WERI-Rb-1 (cell line): Measurements from ENCODE around the gene C5orf46.

ENCODE experiments used
- DNase-seq: peaks from one replicate; pipeline ENCODE4 v3.0.0-alpha.2; 2020
- H3K27ac ChIP-seq: fragments of 250-450 bp; sonication (Bioruptor Pico); 2 replicates; pipeline ENCODE4 v1.5.1; 2020; ENCODE audit warnings: mild to moderate bottlenecking, moderate library complexity
- H3K27me3 ChIP-seq: fragments of 250-450 bp; sonication (Bioruptor Pico); 2 replicates; pipeline ENCODE4 v1.5.1; 2021; ENCODE audit warnings: mild to moderate bottlenecking, low read depth, moderate library complexity; ENCODE audit not compliant: insufficient read depth, severe bottlenecking
- H3K36me3 ChIP-seq: fragments of 250-450 bp; sonication (Bioruptor Pico); 2 replicates; pipeline ENCODE4 v1.5.1; 2020; ENCODE audit warnings: mild to moderate bottlenecking, moderate library complexity
- H3K4me3 ChIP-seq: 2 replicates; pipeline ENCODE4 v1.5.1; 2011; ENCODE audit warnings: low read depth, mild to moderate bottlenecking, control low read depth, low read length
- H3K9me3 ChIP-seq: fragments of 250-450 bp; sonication (Bioruptor Pico); 2 replicates; pipeline ENCODE4 v1.5.1; 2021; ENCODE audit warnings: mild to moderate bottlenecking, moderate library complexity; ENCODE audit not compliant: severe bottlenecking
- TF ChIP-seq, protein P1 (sequence below): IDR thresholded peaks from 2 replicates; pipeline ENCODE4 v1.5.1; 2011; ENCODE audit warnings: low read depth, mild to moderate bottlenecking, control low read depth, inconsistent platforms, low read length

C5orf46 gene

DNA sequence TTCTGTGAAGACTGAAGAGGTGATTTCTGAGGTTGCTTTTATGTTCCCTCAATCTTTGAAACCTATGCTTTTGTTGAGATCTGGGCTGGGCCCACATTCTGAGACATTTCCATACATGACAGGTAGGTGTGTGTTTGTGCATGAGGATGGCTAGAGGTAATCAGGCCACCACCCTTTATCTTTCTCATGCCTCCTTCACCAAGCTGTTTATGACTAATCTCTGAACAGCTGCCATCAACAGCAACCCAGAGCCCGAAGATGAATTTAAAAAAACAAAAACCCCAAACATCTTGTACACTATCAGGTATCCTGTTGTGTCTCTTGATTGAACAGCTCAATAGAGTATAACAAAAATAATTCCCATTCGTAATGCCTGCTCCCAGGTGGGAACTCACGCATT lies 12.6 kb upstream of the C5orf46 start:
- no peaks in the 10 kb centered on the region for H3K27me3 ChIP-seq
- TF ChIP-seq, protein P1, sequence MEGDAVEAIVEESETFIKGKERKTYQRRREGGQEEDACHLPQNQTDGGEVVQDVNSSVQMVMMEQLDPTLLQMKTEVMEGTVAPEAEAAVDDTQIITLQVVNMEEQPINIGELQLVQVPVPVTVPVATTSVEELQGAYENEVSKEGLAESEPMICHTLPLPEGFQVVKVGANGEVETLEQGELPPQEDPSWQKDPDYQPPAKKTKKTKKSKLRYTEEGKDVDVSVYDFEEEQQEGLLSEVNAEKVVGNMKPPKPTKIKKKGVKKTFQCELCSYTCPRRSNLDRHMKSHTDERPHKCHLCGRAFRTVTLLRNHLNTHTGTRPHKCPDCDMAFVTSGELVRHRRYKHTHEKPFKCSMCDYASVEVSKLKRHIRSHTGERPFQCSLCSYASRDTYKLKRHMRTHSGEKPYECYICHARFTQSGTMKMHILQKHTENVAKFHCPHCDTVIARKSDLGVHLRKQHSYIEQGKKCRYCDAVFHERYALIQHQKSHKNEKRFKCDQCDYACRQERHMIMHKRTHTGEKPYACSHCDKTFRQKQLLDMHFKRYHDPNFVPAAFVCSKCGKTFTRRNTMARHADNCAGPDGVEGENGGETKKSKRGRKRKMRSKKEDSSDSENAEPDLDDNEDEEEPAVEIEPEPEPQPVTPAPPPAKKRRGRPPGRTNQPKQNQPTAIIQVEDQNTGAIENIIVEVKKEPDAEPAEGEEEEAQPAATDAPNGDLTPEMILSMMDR = no peak
- H3K9me3 ChIP-seq = no peaks in the 10 kb centered on the region
- H3K27ac ChIP-seq = no peak overlapping the region
- H3K36me3 ChIP-seq = no peaks in the 10 kb centered on the region
- H3K4me3 ChIP-seq = no peak overlapping the region
- no peak for DNase-seq

DNA sequence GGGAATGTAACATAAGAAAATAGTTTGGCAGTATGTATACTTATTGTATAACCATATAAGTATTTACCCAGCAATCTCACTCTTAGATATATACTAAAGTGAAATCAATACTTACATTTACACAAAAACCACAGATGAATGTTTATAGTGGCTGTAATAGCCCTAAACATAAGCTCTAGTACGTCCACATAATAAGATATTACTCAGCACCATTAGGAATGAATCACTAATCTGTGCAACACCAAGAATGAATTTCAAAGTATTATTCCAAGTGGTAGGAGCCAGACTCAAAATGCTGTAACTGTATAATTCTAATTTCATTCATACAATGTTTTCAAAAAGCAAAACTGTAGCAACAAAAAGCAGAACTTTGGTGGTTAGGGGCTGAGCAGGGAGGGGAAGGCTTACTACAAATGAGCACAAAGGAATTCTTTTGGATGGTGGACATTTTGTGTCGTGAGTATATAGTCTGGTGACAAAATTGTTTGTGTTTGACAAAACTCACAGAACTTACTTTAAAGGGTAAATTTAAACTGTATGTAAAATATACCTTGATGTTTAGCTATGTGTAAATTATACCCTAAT lies 11.9 kb upstream of the C5orf46 start:
- no peak for DNase-seq
- TF ChIP-seq, protein P1 = no peak
- Histone ChIP-seq H3K36me3 (no peaks in the 10 kb centered on the region), H3K4me3 (no peak overlapping the region), H3K27ac (no peak overlapping the region), H3K9me3 (no peaks in the 10 kb centered on the region), H3K27me3 (no peaks in the 10 kb centered on the region)

DNA sequence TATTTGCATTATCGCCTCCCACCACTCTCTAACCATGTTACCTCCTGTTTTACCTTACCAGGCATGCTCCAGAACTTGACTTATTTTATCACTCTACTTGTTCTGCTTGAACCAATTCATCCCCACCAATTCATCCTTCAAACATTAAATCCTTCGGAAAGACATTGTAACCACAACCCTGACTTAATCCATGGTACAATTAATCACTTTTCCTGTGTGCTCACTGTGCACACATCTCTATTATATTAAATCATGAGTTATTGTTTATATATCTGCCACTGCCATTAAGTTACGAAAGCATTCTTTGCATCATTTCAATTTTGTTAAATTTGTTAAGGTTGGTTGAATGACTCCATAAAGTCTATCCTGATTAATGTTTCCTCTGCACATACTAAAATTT lies 7.4 kb upstream of the C5orf46 start:
- Histone ChIP-seq H3K27ac (no peak overlapping the region), H3K27me3 (no peaks in the 10 kb centered on the region), H3K9me3 (no peaks in the 10 kb centered on the region), H3K36me3 (no peaks in the 10 kb centered on the region), H3K4me3 (no peak overlapping the region)
- DNase-seq = no peak
- TF ChIP-seq, protein P1 = no peak

DNA sequence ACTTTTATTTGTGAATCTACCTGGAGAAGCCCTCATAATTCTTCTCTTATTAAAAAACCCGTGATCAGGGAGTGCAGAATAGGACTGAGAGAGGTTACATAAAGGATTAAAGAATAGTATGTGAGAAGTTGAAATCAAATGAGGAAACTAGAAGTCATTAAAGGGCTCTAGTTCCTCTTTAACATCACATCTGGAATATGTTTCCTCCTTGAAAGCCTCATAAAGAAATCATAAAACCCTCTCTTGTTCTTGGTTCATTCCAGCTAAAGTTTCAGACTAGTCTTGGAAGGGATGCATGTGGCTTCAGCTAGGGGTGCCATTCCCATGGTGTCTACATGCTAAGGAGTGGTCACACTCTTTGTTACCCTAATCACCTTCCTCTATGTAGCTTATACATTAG lies 5.7 kb upstream of the C5orf46 start:
- Histone ChIP-seq H3K27ac (no peak overlapping the region), H3K27me3 (no peaks in the 10 kb centered on the region), H3K9me3 (no peaks in the 10 kb centered on the region), H3K4me3 (no peak overlapping the region), H3K36me3 (no peaks in the 10 kb centered on the region)
- TF ChIP-seq, protein P1 = no peak
- DNase-seq = no peak

DNA sequence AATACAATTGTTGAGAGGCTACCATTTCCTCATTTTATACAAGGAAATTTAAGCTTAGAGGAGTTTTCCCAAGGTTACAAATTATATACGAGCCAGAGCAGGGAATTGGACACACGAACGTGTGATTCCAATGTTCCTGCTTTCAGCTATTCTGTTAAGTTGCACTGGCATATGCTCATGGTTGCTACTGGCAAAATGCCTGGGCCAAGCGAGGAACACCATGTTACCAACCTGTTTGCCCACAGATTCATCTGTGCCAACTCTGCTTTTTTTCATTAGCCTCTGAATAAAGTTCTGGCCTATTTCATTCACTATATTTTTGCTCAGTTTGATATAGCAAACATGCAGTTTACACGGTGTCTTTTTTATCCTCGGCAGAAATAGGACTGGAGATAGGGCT lies 5.1 kb upstream of the C5orf46 start:
- H3K27me3 ChIP-seq = no peaks in the 10 kb centered on the region
- no peaks in the 10 kb centered on the region for H3K36me3 ChIP-seq

More for the DNA sequence above, 5.1 kb upstream of the C5orf46 start:
- TF ChIP-seq, protein P1 = no peak
- H3K27ac ChIP-seq = no peak overlapping the region
- no peak overlapping the region for H3K4me3 ChIP-seq
- no peaks in the 10 kb centered on the region for H3K9me3 ChIP-seq
- no peak for DNase-seq
